ENCODE data around the gene CCNY. TPM values are rescaled to one million over a fixed set of nuclear protein-coding genes. Genes with fewer than 3 reads are reported as not detected.
"Not testable (repeated sequence)": the region's sequence is repeated elsewhere in the genome, so short reads cannot be mapped to it uniquely, and the experiment has no call there.

CCNY gene
- total RNA-seq, 1 donor from 2014 or later = 52.1 TPM

- DNase-seq = no peak
These were observed 2.0 kb upstream of the CCNY start for GRCh38 chr10:35334297-35334696.

- DNase-seq = no peak
These were observed 901 bp upstream of the CCNY start for GRCh38 chr10:35335133-35336083.

- DNase-seq = peak; percentile 42
These were observed 863 bp downstream of the CCNY start for GRCh38 chr10:35336921-35337823.

GRCh38 chr10:35339942-35340341 lies 3.6 kb downstream of the CCNY start:
- peak; percentile 76 for DNase-seq

GRCh38 chr10:35340975-35341374 lies 4.7 kb downstream of the CCNY start:
- no peak for DNase-seq

GRCh38 chr10:35341521-35341920 lies 5.2 kb downstream of the CCNY start:
- no peak for DNase-seq

GRCh38 chr10:35342183-35342753 lies 6.0 kb downstream of the CCNY start:
- DNase-seq = no peak

GRCh38 chr10:35343739-35344138 lies 7.4 kb downstream of the CCNY start:
- no peak for DNase-seq

GRCh38 chr10:35345383-35345742 lies 9.1 kb downstream of the CCNY start:
- DNase-seq = no peak

GRCh38 chr10:35346248-35346647 lies 9.9 kb downstream of the CCNY start:
- no peak for DNase-seq

GRCh38 chr10:35347121-35347562 lies 10.8 kb downstream of the CCNY start:
- DNase-seq = peak; percentile 56

GRCh38 chr10:35347899-35348608 lies 11.7 kb downstream of the CCNY start:
- no peak for DNase-seq

GRCh38 chr10:35348609-35349388 lies 12.5 kb downstream of the CCNY start:
- no peak for DNase-seq

- DNase-seq = no peak
These were observed 13.1 kb downstream of the CCNY start for GRCh38 chr10:35349389-35349915.

- no peak for DNase-seq
These were observed 14.7 kb downstream of the CCNY start for GRCh38 chr10:35351021-35351420.

- no peak for DNase-seq
These were observed 15.8 kb downstream of the CCNY start for GRCh38 chr10:35352097-35352496.

- DNase-seq = no peak
These were observed 16.2 kb downstream of the CCNY start for GRCh38 chr10:35352512-35352911.

- peak; percentile 50 for DNase-seq
These were observed 17.1 kb downstream of the CCNY start for GRCh38 chr10:35353395-35353794.

GRCh38 chr10:35353805-35354204 lies 17.5 kb downstream of the CCNY start:
- no peak for DNase-seq

- not testable (repeated sequence) for DNase-seq
These were observed 17.9 kb downstream of the CCNY start for GRCh38 chr10:35354257-35354656.
